Brain microvascular endothelial cell (primary cell): ENCODE results near the gene PRKN.
A peak's percentile ranks its signal among the peaks of the same experiment; 100 is the strongest.

Experiments
- DNase-seq: peaks from one replicate; pipeline ENCODE4 v3.0.0-alpha.2; 2020
- H3K27ac ChIP-seq: fragments of 250-450 bp; sonication (Bioruptor Pico); 2 replicates; pipeline ENCODE4 v1.5.1; 2020; ENCODE audit warnings: mild to moderate bottlenecking, moderate library complexity
- H3K27me3 ChIP-seq: fragments of 250-450 bp; sonication (Bioruptor Pico); replicated peaks from 2 replicates; pipeline ENCODE4 v1.5.1; 2020; ENCODE audit warnings: mild to moderate bottlenecking
- H3K36me3 ChIP-seq: fragments of 250-450 bp; sonication (Bioruptor Pico); replicated peaks from 2 replicates; pipeline ENCODE4 v1.5.1; 2020; ENCODE audit warnings: mild to moderate bottlenecking
- H3K4me3 ChIP-seq: 2 replicates; pipeline ENCODE4 v1.5.1; 2011; ENCODE audit warnings: low read depth, mild to moderate bottlenecking, control low read depth, low read length, moderate library complexity
- CTCF ChIP-seq: IDR thresholded peaks from 2 replicates; pipeline ENCODE4 v1.5.1; 2011; ENCODE audit warnings: low read depth, mild to moderate bottlenecking, moderate library complexity, low read length, control low read depth, inconsistent platforms; ENCODE audit errors: missing control alignments
- in situ Hi-C: cut with HindIII; loops from 2 replicates; pipeline ENCODE4 v1.10.0; 2017; ENCODE audit warnings: low sequenced_read_pairs, low pct_ligation_motif_present

The PRKN gene

GRCh38 chr6:162053084-162053483 is 674.5 kb downstream of the PRKN start:
- in situ Hi-C loops = no loop called here
- Histone ChIP-seq H3K36me3 (no peaks in the 10 kb centered on the region), H3K27ac (no peak overlapping the region), H3K27me3 (no peaks in the 10 kb centered on the region), H3K4me3 (no peak overlapping the region)
- TF ChIP-seq CTCF = no peak
- DNase-seq = no peak

GRCh38 chr6:162050579-162050978 is 677.0 kb downstream of the PRKN start:
- no peaks in the 10 kb centered on the region for H3K27me3 ChIP-seq
- TF ChIP-seq CTCF = no peak
- H3K27ac ChIP-seq = no peak overlapping the region
- DNase-seq = no peak
- in situ Hi-C loops = no loop called here
- H3K36me3 ChIP-seq = no peaks in the 10 kb centered on the region
- no peak overlapping the region for H3K4me3 ChIP-seq

GRCh38 chr6:162046324-162046723 is 681.2 kb downstream of the PRKN start:
- no peak for DNase-seq
- in situ Hi-C loops = no loop called here
- no peak for TF ChIP-seq CTCF
- Histone ChIP-seq H3K36me3 (no peaks in the 10 kb centered on the region), H3K27me3 (no peaks in the 10 kb centered on the region), H3K27ac (no peak overlapping the region), H3K4me3 (no peak overlapping the region)

GRCh38 chr6:162032620-162033019 is 694.9 kb downstream of the PRKN start:
- in situ Hi-C loops = no loop called here
- Histone ChIP-seq H3K4me3 (no peak overlapping the region), H3K27ac (no peak overlapping the region), H3K36me3 (no peaks in the 10 kb centered on the region), H3K27me3 (no peaks in the 10 kb centered on the region)
- no peak for TF ChIP-seq CTCF
- peak; percentile 71 for DNase-seq

- in situ Hi-C loops = no loop called here
Observed at GRCh38 chr6:162029873-162030576, 697.5 kb downstream of the PRKN start.

More at GRCh38 chr6:162029873-162030576, 697.5 kb downstream of the PRKN start:
- no peak for TF ChIP-seq CTCF
- Histone ChIP-seq H3K36me3 (no peaks in the 10 kb centered on the region), H3K4me3 (no peak overlapping the region), H3K27ac (no peak overlapping the region), H3K27me3 (no peaks in the 10 kb centered on the region)
- no peak for DNase-seq
